Ishikawa (cell line): ENCODE measurements around the gene LCLAT1.

Experiments
- CEBPB ChIP-seq: IDR thresholded peaks from 2 replicates; pipeline ENCODE4 v1.6.1; 2012
- CREB1 ChIP-seq: IDR thresholded peaks from 2 replicates; pipeline ENCODE4 v1.6.1; 2012; ENCODE audit warnings: low read depth
- EP300 ChIP-seq: IDR thresholded peaks from 2 replicates; pipeline ENCODE4 v1.6.1; 2012; ENCODE audit warnings: borderline replicate concordance
- FOXM1 ChIP-seq: IDR thresholded peaks from 2 replicates; pipeline ENCODE4 v1.6.1; 2012; ENCODE audit warnings: low read depth, borderline replicate concordance
- TAF1 ChIP-seq: IDR thresholded peaks from 2 replicates; pipeline ENCODE4 v1.6.1; 2012; ENCODE audit warnings: low read depth, mild to moderate bottlenecking
- TEAD4 ChIP-seq: IDR thresholded peaks from 2 replicates; pipeline ENCODE4 v1.6.1; 2012
- ZBTB7A ChIP-seq: IDR thresholded peaks from 2 replicates; pipeline ENCODE4 v1.6.1; 2012; ENCODE audit warnings: low read depth
- TF ChIP-seq, protein P1 (sequence below): IDR thresholded peaks from 2 replicates; pipeline ENCODE4 v1.6.1; 2012; ENCODE audit warnings: low read depth, mild to moderate bottlenecking
- TF ChIP-seq, protein P2 (sequence below): IDR thresholded peaks from 2 replicates; pipeline ENCODE4 v1.6.1; 2012
- TF ChIP-seq, protein P3 (sequence below): IDR thresholded peaks from 2 replicates; pipeline ENCODE4 v1.6.1; 2012

DNA sequence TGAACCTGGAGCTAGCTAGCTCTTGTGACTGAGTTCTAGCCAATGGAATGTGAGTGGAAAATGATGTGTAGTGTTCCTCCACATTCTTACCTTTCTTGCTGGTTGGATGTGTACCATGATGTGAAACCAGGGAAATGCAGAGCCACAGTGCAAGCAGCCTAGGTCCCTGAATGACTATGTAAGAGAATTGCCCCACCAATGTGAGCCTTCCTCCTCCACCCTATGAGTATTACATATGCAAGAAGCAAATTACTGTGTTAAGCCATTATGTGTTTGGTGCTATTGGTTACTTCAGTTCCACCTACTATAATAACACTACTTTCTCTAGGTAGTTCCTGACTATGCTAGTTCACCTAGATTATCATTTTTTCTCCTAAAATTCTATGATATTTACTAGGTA lies 39.6 kb downstream of the LCLAT1 start:
- TF ChIP-seq, protein P1, sequence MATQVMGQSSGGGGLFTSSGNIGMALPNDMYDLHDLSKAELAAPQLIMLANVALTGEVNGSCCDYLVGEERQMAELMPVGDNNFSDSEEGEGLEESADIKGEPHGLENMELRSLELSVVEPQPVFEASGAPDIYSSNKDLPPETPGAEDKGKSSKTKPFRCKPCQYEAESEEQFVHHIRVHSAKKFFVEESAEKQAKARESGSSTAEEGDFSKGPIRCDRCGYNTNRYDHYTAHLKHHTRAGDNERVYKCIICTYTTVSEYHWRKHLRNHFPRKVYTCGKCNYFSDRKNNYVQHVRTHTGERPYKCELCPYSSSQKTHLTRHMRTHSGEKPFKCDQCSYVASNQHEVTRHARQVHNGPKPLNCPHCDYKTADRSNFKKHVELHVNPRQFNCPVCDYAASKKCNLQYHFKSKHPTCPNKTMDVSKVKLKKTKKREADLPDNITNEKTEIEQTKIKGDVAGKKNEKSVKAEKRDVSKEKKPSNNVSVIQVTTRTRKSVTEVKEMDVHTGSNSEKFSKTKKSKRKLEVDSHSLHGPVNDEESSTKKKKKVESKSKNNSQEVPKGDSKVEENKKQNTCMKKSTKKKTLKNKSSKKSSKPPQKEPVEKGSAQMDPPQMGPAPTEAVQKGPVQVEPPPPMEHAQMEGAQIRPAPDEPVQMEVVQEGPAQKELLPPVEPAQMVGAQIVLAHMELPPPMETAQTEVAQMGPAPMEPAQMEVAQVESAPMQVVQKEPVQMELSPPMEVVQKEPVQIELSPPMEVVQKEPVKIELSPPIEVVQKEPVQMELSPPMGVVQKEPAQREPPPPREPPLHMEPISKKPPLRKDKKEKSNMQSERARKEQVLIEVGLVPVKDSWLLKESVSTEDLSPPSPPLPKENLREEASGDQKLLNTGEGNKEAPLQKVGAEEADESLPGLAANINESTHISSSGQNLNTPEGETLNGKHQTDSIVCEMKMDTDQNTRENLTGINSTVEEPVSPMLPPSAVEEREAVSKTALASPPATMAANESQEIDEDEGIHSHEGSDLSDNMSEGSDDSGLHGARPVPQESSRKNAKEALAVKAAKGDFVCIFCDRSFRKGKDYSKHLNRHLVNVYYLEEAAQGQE, result no peak
- TF ChIP-seq CEBPB (no peak), CREB1 (no peak), TAF1 (no peak), EP300 (no peak), TEAD4 (no peak), ZBTB7A (no peak), FOXM1 (no peak)
- TF ChIP-seq, protein P2, sequence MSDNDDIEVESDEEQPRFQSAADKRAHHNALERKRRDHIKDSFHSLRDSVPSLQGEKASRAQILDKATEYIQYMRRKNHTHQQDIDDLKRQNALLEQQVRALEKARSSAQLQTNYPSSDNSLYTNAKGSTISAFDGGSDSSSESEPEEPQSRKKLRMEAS, result no peak
- TF ChIP-seq, protein P3, sequence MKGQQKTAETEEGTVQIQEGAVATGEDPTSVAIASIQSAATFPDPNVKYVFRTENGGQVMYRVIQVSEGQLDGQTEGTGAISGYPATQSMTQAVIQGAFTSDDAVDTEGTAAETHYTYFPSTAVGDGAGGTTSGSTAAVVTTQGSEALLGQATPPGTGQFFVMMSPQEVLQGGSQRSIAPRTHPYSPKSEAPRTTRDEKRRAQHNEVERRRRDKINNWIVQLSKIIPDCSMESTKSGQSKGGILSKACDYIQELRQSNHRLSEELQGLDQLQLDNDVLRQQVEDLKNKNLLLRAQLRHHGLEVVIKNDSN, result no peak
